HG03469 (cell line): ENCODE results near the gene ARID5A.
"Not testable (repeated sequence)": the region's sequence is repeated elsewhere in the genome, so short reads cannot be mapped to it uniquely, and the experiment has no call there.

Source experiments
- ATAC-seq: cut with Tn5 transposase; IDR thresholded peaks from one replicate; pipeline ENCODE4 v1.9.1; 2021; ENCODE audit warnings: mild to moderate bottlenecking, moderate library complexity, moderate number of reproducible peaks; ENCODE audit not compliant: unreplicated experiment

The ARID5A gene

GRCh38 chr2:96536445-96537065, at the start of gene ARID5A:
Gene ARID5A, plus strand, starts transcription at chr2:96536752. Its CDS starts 75 bp downstream, at chr2:96536827.
- ATAC-seq: peak; percentile 24

GRCh38 chr2:96489261-96489660, 47.3 kb upstream of the ARID5A start:
- ATAC-seq: no peak

- no peak for ATAC-seq
Measured at GRCh38 chr2:96489663-96490062, 46.9 kb upstream of the ARID5A start.

- ATAC-seq: no peak
Measured at GRCh38 chr2:96491860-96492497, 44.6 kb upstream of the ARID5A start.

- ATAC-seq: no peak
Measured at GRCh38 chr2:96493072-96493471, 43.5 kb upstream of the ARID5A start.

- no peak for ATAC-seq
Measured at GRCh38 chr2:96494188-96494587, 42.4 kb upstream of the ARID5A start.

GRCh38 chr2:96495982-96496629, 40.4 kb upstream of the ARID5A start:
- no peak for ATAC-seq

GRCh38 chr2:96498021-96498431, 38.5 kb upstream of the ARID5A start:
- ATAC-seq: no peak

GRCh38 chr2:96498611-96499010, 37.9 kb upstream of the ARID5A start:
- not testable (repeated sequence) for ATAC-seq

- ATAC-seq: no peak
Measured at GRCh38 chr2:96499061-96499960, 37.2 kb upstream of the ARID5A start.

GRCh38 chr2:96500385-96501066, 36.0 kb upstream of the ARID5A start:
- no peak for ATAC-seq

- no peak for ATAC-seq
Measured at GRCh38 chr2:96501471-96501874, 35.1 kb upstream of the ARID5A start.

GRCh38 chr2:96501886-96502810, 34.4 kb upstream of the ARID5A start:
- ATAC-seq: no peak

- no peak for ATAC-seq
Measured at GRCh38 chr2:96502891-96503636, 33.5 kb upstream of the ARID5A start.

GRCh38 chr2:96503637-96504243, 32.8 kb upstream of the ARID5A start:
- no peak for ATAC-seq

GRCh38 chr2:96505231-96505889, 31.2 kb upstream of the ARID5A start, which contains the start of gene NEURL3:
Gene NEURL3, minus strand, starts transcription at chr2:96505357. Its CDS starts 71 bp downstream, at chr2:96505286.
- ATAC-seq: no peak

- no peak for ATAC-seq
Measured at GRCh38 chr2:96506016-96506906, 30.3 kb upstream of the ARID5A start.
